ENCODE measurements around the gene ETFDH.

The ETFDH gene

GRCh38 chr4:158671915-158672806 is at the start of gene ETFDH:
Gene ETFDH, plus strand, starts transcription at chr4:158672296. Its CDS starts 161 bp downstream, at chr4:158672457.
- peak; percentile 98 for DNase-seq (ENCODE audit: low read depth)
- peak within 1 kb of the TSS; percentile 95 for H3K4me3 ChIP-seq (ENCODE audit: low read depth, low read length)
- peak; percentile 69 for TF ChIP-seq CTCF (IDR thresholded peaks at IDR 0.05; ENCODE audit: control insufficient read depth, extremely low read depth, insufficient read depth)

- DNase-seq (ENCODE audit: low read depth): peak; percentile 43
- TF ChIP-seq CTCF (IDR thresholded peaks at IDR 0.05; ENCODE audit: control insufficient read depth, extremely low read depth, insufficient read depth): peak; percentile 77
These were observed 47.1 kb upstream of the ETFDH start for GRCh38 chr4:158624889-158625478.

GRCh38 chr4:158625544-158625943 is 46.6 kb upstream of the ETFDH start:
- H3K4me3 ChIP-seq (ENCODE audit: low read depth, low read length): no peak overlapping the region
- no peak for TF ChIP-seq CTCF (IDR thresholded peaks at IDR 0.05; ENCODE audit: control insufficient read depth, extremely low read depth, insufficient read depth)
- DNase-seq (ENCODE audit: low read depth): no peak

More at GRCh38 chr4:158624889-158625478, 47.1 kb upstream of the ETFDH start:
- H3K4me3 ChIP-seq (ENCODE audit: low read depth, low read length): no peak overlapping the region

- TF ChIP-seq CTCF (IDR thresholded peaks at IDR 0.05; ENCODE audit: control insufficient read depth, extremely low read depth, insufficient read depth): no peak
- DNase-seq (ENCODE audit: low read depth): no peak
- no peak overlapping the region for H3K4me3 ChIP-seq (ENCODE audit: low read depth, low read length)
These were observed 41.2 kb upstream of the ETFDH start for GRCh38 chr4:158630893-158631292.

GRCh38 chr4:158636619-158637018 is 35.5 kb upstream of the ETFDH start:
- no peak for DNase-seq (ENCODE audit: low read depth)
- no peak overlapping the region for H3K4me3 ChIP-seq (ENCODE audit: low read depth, low read length)
- no peak for TF ChIP-seq CTCF (IDR thresholded peaks at IDR 0.05; ENCODE audit: control insufficient read depth, extremely low read depth, insufficient read depth)

- no peak for DNase-seq (ENCODE audit: low read depth)
These were observed 27.7 kb upstream of the ETFDH start for GRCh38 chr4:158644356-158644755.

More at GRCh38 chr4:158644356-158644755, 27.7 kb upstream of the ETFDH start:
- H3K4me3 ChIP-seq (ENCODE audit: low read depth, low read length): no peak overlapping the region
- TF ChIP-seq CTCF (IDR thresholded peaks at IDR 0.05; ENCODE audit: control insufficient read depth, extremely low read depth, insufficient read depth): no peak
